ENCODE data around the gene PLCB4. TPM values are rescaled to one million over a fixed set of nuclear protein-coding genes. Genes with fewer than 3 reads are reported as not detected.

PLCB4 gene
- total RNA-seq (2022; extraction: Qiagen RNA extraction): 14.7 to 21.2 TPM (median 18.2 TPM) in 5 replicates

DNA sequence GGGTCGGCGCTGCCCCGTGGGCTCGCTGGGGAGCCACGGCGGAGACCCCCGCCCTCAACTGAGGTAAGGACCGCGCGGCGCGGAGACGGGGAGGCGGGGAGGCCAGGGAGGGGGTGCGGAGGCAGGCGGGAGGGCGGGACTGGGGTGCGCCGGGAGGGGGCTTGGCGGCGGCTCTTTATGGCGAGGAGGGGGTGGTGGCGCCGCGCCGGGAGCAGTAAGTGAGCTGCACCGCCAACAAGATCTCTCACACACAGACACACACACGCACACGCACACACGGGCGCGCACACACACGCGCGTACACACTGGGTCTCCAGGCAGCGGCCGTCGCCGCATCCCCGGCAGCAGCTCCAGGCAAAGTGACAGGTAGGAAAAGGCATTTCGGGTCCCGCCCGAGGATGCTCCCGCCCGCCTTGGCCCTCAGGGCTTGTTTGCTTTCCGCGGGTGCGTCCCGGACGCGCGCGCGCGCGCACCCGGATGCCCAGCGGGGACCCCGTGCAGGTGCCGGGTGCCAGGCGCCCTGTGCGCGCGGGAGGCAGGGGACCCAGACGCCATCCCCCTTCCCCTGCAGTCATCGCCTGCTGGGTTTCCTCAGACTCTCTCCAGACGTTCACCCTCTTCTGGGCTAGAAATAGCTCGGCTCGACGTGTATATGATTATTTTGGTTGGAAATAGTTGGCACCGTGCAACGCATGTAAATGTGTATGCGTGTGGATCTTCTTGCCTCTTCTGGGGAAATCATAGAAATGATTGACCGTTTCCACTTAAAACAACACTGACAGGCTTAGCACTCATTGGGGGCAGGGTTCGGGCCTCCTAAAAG lies at the start of gene PLCB4:
PLCB4 (plus strand) TSS at position 247 of the 823 bp plus-strand sequence. CDS start 238,728 bp downstream, outside the sequence.

DNA sequence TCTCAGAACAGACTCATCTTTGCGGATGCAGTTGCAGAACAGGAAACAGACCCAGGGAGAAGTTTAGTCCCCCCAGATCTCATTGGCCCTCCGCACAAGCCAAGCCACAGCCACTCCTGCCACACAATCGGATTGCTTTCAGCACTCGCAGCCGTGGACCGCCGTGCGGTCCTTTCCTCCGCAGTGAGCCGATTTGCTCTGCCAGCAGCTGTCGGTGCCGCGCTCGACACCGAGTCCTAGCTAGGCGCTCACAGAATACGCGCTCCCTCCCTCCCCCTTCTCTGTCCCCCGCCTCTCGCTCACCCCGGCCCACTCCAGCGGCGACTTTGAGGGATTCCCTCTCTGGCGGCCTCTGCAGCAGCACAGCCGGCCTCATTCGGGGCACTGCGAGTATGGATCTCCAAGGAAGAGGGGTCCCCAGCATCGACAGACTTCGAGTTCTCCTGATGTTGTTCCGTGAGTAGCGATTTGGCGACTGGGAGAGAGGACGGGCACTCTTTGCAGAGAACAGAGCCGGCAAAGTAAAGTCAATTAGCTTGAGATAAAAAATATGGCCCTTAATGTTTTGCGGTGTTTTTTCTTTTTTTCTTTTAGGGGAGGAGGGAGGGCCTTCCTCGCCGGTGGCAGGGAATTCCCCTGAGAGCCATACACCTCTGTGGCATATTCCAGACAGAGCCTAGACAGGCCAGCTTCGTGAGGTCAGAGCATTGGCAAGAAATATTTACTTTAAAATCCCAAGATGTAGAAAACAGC lies 445.8 kb downstream of the PLCB4 start, which contains the start of gene LAMP5:
LAMP5 (plus strand) TSS at position 130 of the 753 bp plus-strand sequence; CDS start at position 393, 263 bp downstream.

Measured in A549 treated with AZD2906 at 1 μM for 4 hours (cell line).